Keratinocyte (primary cell): ENCODE measurements around the gene PLCL2.

ENCODE experiments used
- CTCF ChIP-seq, 3 experiments: IDR thresholded peaks in 1 of 3; conservative IDR thresholded peaks in 1 of 3; optimal IDR thresholded peaks in 1 of 3; 2 replicates in 2 of 3; 3 replicates in 1 of 3; pipeline versions ENCODE3 to v1.5.1; 2011; ENCODE audit warnings: low read length in 3 of 3, mild to moderate bottlenecking in 3 of 3, moderate library complexity in 2 of 3, control low read depth in 1 of 3, inconsistent platforms in 1 of 3; ENCODE audit not compliant: insufficient read depth in 2 of 3; ENCODE audit errors: extremely low read depth in 1 of 3
- EZH2 ChIP-seq: IDR thresholded peaks from one replicate; pipeline ENCODE4 v1.6.1; 2012; ENCODE audit warnings: inconsistent platforms, mild to moderate bottlenecking, low read length, moderate library complexity

- no peak for TF ChIP-seq CTCF (optimal IDR thresholded peaks at IDR 0.05 in 1 of 3, IDR thresholded peaks at IDR 0.05 in 1 of 3, conservative IDR thresholded peaks at IDR 0.05 in 1 of 3; ENCODE audit: extremely low read depth in 1 of 3, insufficient read depth in 2 of 3, low read length in 3 of 3)
- no peak for TF ChIP-seq EZH2
Observed at GRCh38 chr3:17081520-17081919, 196.8 kb downstream of the PLCL2 start.
